DND-41 (cell line): ENCODE results near the gene CPA4.

ENCODE experiments used
- EZH2 ChIP-seq: IDR thresholded peaks from 3 replicates; pipeline ENCODE4 v1.6.1; 2012; ENCODE audit warnings: borderline replicate concordance, low read depth, mild to moderate bottlenecking, moderate library complexity, low read length, inconsistent platforms; ENCODE audit not compliant: severe bottlenecking
- TF ChIP-seq, protein P1 (sequence below): IDR thresholded peaks from 2 replicates; pipeline ENCODE4 v1.5.1; 2012; ENCODE audit warnings: borderline replicate concordance, low read length, moderate library complexity, mild to moderate bottlenecking; ENCODE audit not compliant: poor library complexity, severe bottlenecking; ENCODE audit errors: extremely low read depth

GRCh38 chr7:130272381-130273080 is 20.4 kb upstream of the CPA4 start:
- TF ChIP-seq, protein P1, sequence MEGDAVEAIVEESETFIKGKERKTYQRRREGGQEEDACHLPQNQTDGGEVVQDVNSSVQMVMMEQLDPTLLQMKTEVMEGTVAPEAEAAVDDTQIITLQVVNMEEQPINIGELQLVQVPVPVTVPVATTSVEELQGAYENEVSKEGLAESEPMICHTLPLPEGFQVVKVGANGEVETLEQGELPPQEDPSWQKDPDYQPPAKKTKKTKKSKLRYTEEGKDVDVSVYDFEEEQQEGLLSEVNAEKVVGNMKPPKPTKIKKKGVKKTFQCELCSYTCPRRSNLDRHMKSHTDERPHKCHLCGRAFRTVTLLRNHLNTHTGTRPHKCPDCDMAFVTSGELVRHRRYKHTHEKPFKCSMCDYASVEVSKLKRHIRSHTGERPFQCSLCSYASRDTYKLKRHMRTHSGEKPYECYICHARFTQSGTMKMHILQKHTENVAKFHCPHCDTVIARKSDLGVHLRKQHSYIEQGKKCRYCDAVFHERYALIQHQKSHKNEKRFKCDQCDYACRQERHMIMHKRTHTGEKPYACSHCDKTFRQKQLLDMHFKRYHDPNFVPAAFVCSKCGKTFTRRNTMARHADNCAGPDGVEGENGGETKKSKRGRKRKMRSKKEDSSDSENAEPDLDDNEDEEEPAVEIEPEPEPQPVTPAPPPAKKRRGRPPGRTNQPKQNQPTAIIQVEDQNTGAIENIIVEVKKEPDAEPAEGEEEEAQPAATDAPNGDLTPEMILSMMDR, result no peak
- TF ChIP-seq EZH2, result no peak
